A673 (cell line): ENCODE measurements around the gene DHRS13.

Source experiments
- CTCF ChIP-seq: fragments of 300-800, 200-600 bp; sonication (generic); conservative IDR thresholded peaks from 2 replicates; pipeline ENCODE4 v1.5.1; 2017; ENCODE audit warnings: low read depth, mild to moderate bottlenecking, antibody characterized with exemption, low read length, moderate library complexity, mixed read lengths
- EZH2 ChIP-seq: fragments of 200-600 bp; sonication (generic); IDR thresholded peaks from 2 replicates; pipeline ENCODE4 v1.6.1; 2017; ENCODE audit warnings: borderline replicate concordance, low read depth, mild to moderate bottlenecking, mixed read lengths, antibody characterized with exemption, low read length; ENCODE audit not compliant: poor library complexity, severe bottlenecking

GRCh38 chr17:28947639-28948038, 44.8 kb upstream of the DHRS13 start:
- no peak for TF ChIP-seq CTCF
- TF ChIP-seq EZH2: no peak
